Stimulated activated CD8-positive, alpha-beta memory T cell treated with anti-CD3 and anti-CD28 coated beads, Interleukin-15, amount 100 ng/mL, for 1 hour (primary cell): ENCODE data around the gene MARK1.

Experiments
- DNase-seq: peaks from one replicate; pipeline ENCODE4 v3.0.0-alpha.2; 2020; ENCODE audit warnings: low read depth

MARK1 gene

GRCh38 chr1:220690140-220691052, 162.5 kb downstream of the MARK1 start, which contains the start of gene C1orf115:
TSS of gene C1orf115 (plus strand) at chr1:220690363. CDS start at chr1:220690403, 40 bp downstream.
- DNase-seq: peak; percentile 32

GRCh38 chr1:220691053-220691684, 163.2 kb downstream of the MARK1 start:
- no peak for DNase-seq

GRCh38 chr1:220692436-220693228, 164.7 kb downstream of the MARK1 start:
- DNase-seq: no peak

- no peak for DNase-seq
These were observed 167.0 kb downstream of the MARK1 start for GRCh38 chr1:220694866-220695382.

- no peak for DNase-seq
These were observed 167.5 kb downstream of the MARK1 start for GRCh38 chr1:220695426-220695825.

GRCh38 chr1:220696226-220696862, 168.4 kb downstream of the MARK1 start:
- DNase-seq: no peak

GRCh38 chr1:220696863-220697231, 168.9 kb downstream of the MARK1 start:
- DNase-seq: no peak

- no peak for DNase-seq
These were observed 169.4 kb downstream of the MARK1 start for GRCh38 chr1:220697326-220697725.

GRCh38 chr1:220698607-220699016, 170.7 kb downstream of the MARK1 start:
- DNase-seq: no peak

GRCh38 chr1:220699044-220699443, 171.1 kb downstream of the MARK1 start:
- DNase-seq: no peak

- DNase-seq: no peak
These were observed 172.7 kb downstream of the MARK1 start for GRCh38 chr1:220700556-220701179.

- DNase-seq: no peak
These were observed 174.0 kb downstream of the MARK1 start for GRCh38 chr1:220701974-220702373.

GRCh38 chr1:220702733-220703270, 174.9 kb downstream of the MARK1 start:
- no peak for DNase-seq

GRCh38 chr1:220703305-220703704, 175.4 kb downstream of the MARK1 start:
- DNase-seq: no peak

- no peak for DNase-seq
These were observed 177.8 kb downstream of the MARK1 start for GRCh38 chr1:220705782-220706181.

GRCh38 chr1:220706480-220706879, 178.5 kb downstream of the MARK1 start:
- no peak for DNase-seq

GRCh38 chr1:220707160-220707559, 179.2 kb downstream of the MARK1 start:
- DNase-seq: no peak

- DNase-seq: no peak
These were observed 180.3 kb downstream of the MARK1 start for GRCh38 chr1:220708244-220708643.

- DNase-seq: no peak
These were observed 181.2 kb downstream of the MARK1 start for GRCh38 chr1:220708936-220709801.

- DNase-seq: no peak
These were observed 182.4 kb downstream of the MARK1 start for GRCh38 chr1:220710333-220710732.
